8988T (cell line): ENCODE results near the gene CD40LG.

Experiments used
- DNase-seq: peaks from one replicate; pipeline ENCODE4 v3.0.0; 2011

CD40LG gene

DNA sequence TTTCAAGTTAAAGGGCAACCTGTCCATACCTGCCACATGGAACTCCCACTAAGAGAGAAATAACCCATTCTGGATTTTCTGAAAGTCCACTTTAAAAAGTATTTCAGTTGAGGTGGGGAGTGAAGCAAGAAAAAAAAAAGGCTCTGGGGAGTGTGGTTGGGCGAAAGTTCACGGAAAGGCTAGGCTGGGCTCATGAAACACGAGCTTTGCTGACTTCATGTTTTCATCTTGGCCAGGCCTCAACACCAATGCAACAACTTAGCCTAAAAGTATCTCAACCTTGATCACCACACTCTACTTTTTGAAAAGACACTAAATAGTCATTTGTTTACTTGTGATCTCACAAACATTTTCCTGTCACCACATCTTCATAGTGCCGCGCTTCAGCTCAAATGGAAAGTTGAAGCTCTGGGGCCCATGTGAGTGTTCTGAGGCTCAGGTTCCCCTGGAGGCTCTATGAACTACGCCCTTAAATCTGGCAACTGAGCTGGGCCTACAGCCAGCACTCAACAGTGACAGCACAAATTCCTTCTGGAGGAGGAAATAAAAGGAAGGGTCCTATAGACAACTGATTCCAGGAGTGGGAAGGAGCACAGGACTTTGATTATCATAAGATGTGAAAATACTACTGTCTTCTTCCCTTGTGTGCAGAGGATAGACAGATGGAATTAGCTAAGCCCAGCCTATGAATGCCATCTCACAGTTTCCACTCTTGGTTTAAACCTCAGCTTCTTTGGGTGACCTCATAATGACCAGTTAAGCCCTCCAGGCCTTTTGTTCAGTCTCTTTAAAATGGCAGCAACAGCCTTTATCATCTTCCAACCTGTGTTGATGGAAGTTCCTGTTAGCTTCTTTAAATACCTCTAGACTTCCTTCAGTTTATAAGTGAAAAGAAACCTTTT lies 5.1 kb downstream of the CD40LG start:
- DNase-seq, result no peak

- DNase-seq, result no peak
Measured at GRCh38 chrX:136656361-136656964, 8.5 kb downstream of the CD40LG start.

DNA sequence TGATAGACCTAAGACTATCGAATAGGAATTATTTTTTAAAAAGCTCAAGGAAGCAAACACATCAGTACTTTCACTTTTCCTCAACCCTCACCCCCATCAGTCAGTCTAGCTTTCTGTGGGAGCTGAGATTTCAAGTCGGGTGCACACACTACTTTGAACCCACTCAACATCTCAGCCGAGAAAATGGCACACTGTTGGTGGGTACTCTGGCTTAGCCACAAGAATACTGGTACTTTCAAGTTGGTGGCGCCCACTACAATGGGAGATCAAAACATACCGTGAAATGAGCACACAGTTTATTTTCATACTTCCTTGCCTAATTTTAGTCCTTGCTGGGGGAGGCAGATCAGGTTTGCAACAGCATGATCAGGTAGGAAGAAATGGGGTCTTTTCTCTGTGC lies 10.2 kb downstream of the CD40LG start:
- no peak for DNase-seq

- DNase-seq, result no peak
Measured at GRCh38 chrX:136659174-136659573, 11.2 kb downstream of the CD40LG start.

DNA sequence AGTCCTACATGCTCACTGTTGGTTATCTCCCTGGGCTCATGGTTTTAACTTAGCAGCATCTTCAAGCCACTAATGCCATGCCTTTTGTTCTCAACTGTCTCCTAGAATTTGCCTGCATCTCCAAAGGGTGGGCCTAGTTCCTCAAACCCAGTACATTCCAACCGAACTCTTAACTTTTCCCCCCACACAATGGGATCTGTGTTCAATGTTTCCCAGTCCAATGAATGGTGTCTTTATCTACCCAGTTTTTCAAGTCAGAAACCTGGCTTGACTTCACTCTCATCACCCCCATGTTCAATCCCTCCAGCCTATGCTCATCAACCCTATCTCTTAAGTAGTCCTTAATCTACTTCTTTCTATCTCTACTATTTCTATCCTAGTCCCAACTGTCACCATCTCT lies 12.9 kb downstream of the CD40LG start:
- DNase-seq, result no peak

DNA sequence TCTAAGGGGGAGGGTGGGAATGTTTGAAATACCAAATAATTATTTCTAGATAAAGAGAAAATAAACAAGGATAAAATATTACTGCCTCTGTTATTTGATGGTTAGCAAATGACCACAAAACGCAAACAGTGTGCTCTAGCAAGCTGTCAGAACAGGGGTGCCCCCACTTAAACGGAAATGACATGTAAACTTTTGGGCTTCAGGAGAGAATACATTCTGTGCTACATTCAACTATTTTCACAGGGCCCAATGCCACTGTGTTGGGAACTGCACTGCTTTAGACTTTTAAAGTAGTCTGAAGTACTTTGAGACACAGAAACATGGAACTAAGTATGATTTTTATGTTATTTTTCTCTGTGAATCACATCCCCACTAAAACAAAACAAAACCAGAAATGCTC lies 14.1 kb downstream of the CD40LG start:
- no peak for DNase-seq

GRCh38 chrX:136662976-136663375 lies 15.0 kb downstream of the CD40LG start:
- DNase-seq, result no peak

GRCh38 chrX:136665258-136665900 lies 17.4 kb downstream of the CD40LG start:
- no peak for DNase-seq

DNA sequence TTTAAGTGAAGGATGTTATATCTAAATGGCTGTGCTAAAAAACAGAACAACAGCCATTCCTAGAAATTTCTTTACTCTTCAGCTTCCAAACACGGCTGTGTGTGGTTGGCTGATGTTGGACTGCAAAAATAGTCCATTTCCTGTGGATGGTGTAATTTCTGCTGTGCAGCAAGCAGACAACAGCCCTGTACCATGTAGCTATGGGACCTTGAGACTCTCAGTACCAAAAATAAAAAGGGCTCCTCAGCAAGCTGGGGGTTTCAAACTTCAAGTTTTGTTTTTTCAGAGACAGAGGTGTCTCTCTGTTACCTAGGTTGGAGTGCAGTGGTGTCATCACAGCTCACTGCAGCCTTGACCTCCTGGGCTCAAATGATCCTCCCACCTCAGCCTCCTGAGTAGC lies 18.1 kb downstream of the CD40LG start:
- no peak for DNase-seq

DNA sequence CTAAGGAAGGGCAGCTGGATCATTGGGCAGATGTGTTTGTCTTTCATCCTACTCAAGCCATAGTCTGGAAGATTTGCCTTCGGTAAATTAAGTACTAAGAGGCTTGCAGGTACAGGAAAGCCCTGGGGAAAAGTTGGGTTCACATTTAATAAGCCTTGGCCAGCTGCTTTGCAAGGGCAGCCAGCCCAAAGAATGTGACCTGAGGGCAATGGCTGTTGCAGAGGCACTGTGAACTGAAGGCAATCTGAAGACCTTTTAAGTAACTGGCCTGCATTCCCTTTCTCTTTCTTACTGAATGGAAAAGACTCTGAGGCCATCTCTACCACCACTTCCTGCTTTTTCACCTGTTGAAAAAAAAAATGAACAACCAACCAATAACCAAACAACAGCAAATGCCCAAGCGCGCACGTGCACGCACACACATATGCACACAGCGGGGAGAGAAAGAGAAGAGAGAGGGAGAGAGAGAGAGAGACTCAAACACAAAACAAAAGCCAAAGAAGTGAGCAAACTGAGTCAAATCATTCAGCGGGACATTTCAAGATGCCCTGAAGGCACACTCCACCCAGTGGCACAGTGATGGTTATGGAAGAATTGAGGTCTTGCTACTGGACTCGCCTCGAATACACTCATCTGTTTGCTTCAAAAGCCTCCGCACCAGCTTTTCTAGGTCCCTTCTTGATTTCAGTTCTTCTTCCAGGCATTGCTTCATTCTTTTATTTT lies 19.6 kb downstream of the CD40LG start:
- no peak for DNase-seq

DNA sequence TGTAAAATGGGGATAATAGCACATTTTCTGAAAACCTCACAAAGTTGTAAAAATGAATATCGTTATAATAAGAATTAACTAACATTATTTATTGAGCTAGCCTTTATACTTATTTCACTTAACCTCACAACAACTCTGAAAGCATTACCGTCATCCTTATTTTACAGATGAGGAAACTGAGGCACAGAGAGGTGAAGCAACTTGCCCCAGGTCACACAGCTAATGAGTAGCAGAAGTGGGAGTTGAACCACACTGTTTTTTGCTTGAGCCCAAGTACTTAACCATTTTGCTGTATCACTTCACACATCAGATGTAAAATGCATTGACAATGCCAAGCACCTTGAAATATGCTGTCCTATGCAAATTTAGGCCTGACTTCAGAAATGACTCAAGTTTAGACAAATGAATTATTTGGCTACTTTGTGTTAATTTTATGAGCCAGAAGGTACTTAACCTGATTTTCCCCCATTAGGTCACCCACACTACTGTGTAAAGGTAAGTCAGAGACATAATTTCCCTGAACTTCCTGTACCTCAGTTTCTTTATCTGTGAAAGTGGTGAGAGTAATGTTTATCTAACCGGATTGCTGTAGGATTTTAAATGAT lies 23.1 kb downstream of the CD40LG start:
- DNase-seq, result no peak

DNA sequence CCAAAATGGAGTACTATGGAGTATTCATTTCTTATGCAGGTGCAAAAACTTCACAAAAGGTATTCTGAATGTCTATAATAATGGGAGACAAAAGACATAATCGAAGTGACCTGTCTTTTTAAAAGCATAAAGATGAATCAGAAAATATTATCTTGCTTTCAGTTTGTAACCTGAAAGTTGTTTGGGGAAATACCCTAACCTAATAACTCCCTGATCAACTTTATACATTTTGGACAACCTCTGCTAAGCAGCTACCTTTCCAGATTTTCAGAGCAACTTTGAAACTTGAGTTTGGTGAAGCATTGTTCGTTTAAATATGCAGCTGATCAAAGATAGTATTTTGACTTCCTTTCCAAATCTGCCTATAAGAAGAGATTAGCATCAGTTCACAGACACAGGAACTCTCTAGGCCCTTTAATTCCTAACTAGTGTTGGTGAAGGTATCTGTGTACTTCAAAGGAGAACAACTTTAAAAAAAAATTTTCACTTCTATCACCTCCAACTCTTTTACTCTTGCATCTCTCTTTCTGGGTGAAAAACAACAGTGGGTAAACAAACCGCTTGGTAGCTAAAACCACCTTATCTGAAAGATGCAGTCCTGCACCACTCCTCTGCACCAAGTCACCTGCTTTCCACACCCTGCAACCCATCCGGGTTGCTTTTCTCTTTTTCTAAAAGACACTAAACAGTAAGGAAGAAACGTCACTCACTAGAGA lies 26.5 kb downstream of the CD40LG start:
- DNase-seq, result no peak

DNA sequence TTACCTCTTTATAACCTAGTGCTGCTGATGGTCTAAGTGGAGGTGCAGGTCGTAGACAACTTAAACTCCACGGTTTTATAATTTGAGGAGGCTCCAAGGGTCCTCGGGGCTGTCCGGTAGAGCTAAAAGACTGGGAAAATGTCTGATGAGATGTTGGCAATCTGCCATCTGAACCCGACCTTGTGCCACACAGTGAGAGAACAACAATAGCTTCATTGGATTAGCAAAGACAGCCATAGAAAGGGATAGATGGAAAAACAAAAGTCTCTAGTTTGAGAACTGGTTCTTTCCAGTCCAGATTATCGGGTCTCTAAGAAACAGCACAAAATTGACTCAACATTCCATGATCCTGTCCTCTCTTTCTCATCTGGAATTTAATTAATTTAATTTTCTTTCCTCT lies 31.6 kb downstream of the CD40LG start:
- DNase-seq, result no peak

DNA sequence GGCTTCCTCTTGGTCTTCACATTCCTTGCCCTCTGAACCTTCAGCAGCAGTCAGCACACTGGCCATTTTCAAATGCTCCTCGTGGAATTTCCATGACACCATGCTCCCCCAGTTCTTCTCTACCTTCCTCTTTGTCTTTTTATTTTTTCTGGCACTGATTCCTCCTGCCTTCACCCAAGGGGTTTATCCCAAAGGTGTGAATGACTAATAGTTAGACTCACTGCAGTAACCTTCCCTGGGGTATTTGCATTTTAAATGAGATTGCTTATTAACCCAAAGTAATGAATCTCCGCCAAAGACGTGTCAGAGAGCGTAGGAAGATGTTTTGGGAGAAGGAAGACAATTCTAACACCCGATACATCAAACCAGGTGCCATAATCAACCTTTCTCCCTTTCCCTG lies 36.2 kb downstream of the CD40LG start:
- DNase-seq, result no peak

DNA sequence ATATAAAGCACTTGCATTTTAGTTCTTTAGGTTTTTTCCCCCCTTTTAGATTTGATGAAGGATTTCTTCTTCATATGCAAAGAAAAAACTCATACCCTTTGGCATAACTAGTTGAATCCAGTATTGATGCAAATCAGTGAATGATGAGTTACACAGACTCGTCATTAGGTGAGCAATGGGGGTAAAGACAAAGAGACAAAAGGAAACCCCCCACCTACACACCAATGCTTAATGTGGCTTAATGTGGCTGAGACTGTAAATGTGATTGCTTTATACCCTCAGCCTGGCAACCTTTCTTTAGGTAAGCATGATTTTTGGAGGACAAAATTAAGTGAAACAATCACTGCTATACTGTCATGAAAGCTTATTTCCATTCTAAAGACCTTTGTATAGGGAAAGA lies 39.5 kb downstream of the CD40LG start:
- no peak for DNase-seq

- no peak for DNase-seq
Measured at GRCh38 chrX:136689436-136689835, 41.5 kb downstream of the CD40LG start.

- DNase-seq, result no peak
Measured at GRCh38 chrX:136691028-136691809, 43.3 kb downstream of the CD40LG start.

- DNase-seq, result no peak
Measured at GRCh38 chrX:136692271-136692670, 44.3 kb downstream of the CD40LG start.

GRCh38 chrX:136694431-136695087 lies 46.6 kb downstream of the CD40LG start:
- DNase-seq, result peak; percentile 23

DNA sequence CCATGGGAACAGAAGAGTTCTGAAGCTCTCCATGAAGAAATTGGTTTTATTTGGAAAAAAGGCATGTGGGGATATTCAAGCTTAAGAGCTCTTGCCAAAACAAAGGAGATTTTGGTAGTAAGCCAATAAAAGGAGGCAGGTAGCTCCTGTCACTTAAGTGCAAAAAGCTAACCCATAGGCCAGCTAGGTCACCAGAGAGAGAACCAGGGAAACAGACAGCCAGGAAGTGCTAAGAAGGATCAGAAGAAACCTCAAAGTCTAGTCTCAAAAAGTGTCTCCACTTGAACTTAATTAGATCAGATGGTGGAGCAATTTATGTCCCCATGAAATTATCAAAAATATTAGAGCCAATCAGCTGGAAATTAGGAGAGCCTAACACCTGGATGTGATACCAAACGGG lies 49.2 kb downstream of the CD40LG start:
- DNase-seq, result no peak

GRCh38 chrX:136708348-136708747 lies 60.4 kb downstream of the CD40LG start:
- no peak for DNase-seq
